Effector CD8-positive, alpha-beta T cell (primary cell): Measurements from ENCODE around the gene SORCS2.

Experiments used
- DNase-seq: peaks from one replicate; lab custom pipeline; 2025; lab: John Stamatoyannopoulos, UW

SORCS2 gene

DNA sequence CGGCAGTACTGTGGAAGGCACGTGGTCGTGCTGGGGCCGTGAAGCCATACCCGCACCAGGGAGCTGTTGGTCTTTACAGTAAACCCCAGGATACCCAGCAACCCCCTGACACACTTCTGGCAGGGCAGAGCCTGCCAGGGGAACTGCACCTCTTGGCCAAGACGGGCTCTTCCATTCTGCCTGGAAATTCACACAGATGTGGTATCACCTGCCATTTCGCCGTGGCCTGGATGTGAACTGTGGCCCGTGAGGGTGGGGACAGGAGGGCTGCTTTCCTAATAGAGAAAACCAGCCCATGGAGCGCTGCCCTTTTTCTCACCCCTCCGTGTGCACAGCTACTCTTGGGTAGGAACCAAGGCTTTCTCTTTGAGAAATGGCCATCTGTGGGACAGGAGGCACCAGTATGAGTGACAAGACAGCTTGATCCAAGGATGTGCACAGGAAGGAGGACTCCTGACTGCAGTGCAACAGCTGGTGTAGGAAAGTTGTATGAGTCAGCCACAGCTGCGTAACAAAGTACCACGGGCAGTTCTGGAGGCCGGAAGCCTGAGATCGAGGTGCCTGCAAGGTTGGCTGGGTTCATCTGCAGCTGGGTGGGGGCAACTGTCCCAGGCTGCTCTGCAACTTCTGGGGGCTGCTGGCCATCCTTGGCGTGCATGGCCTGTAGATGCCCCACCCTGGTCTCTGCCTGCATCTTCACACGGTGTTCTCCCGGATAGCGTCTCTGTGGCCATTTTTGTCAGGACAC, 146.7 kb downstream of the SORCS2 start:
- no peak for DNase-seq

GRCh38 chr4:7339751-7340552, 147.6 kb downstream of the SORCS2 start:
- no peak for DNase-seq

DNA sequence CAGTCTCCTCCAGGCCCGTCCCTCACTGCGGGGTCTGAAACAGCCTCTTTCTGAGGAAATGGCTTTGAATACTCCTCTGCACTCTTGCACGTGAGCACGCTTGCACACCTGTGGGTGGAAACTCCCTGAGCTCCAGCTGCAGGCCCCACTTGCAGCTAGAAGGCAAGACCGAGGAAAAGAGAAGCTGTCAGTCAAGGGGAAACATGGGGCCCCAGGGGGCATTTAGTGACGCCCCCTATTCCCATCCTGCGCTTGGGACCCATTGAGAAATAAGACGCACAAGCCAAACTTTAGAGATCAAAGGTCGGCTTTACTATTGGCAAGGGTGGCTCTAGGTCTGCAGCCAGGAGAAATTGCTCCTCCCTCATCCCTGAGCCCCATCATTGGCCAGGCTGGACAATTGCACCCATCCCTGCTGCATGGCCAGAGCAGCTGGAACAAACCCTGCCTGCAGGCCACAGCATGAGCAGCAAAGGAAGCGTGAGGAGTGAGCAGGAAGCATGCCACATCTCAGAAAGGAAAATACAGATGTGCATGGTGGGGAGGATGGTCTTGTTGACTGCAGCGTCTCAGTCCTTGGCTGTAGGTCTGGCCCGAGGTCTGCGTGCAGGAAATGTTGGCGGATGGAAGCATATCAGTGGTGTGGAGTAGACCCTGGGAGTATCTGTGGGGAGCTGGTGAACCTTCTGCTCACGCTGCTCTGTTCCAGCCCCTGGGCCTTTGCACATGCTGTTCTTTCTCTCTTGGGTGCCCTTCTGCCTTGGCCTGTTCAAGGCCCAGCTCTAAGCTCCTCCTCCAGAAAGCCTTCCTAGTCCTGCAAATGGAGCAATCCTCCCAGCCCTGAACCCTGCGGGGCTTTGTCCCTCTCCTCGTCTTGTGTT, 148.5 kb downstream of the SORCS2 start:
- DNase-seq = no peak

DNA sequence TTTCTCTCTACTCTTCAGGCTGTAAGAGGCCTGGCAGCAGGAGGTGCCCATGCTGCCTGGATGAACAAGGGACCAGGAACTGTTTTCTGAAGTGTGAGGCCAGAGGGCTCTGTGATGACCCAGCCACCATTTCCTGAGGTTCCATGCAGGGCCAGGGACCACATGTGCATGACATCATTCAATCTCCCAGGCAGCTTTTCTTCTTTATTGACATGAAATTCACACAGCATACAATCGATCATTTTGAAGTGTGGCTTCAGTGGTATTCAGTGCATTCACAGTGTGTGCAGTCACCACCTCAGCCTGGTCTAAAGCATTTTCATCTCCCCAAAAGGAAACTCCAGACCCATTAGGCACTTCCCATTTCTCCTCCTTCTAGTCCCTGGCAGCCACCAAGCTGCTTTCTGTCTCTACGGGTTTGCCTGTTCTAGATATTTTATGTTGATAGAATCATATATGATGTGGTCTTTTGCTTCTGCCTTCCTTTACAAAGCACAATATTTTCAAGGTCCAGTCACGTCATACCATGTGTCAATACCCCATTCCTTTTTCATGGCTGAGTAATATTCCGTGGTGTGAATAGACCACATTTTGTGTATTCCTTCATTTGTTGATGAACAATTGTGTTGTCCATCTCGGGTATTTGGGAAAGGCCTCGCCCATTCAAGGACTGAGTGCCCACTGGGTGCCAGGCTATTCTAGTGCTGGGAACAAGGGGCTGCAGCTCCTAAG, 149.3 kb downstream of the SORCS2 start:
- DNase-seq = no peak

GRCh38 chr4:7342223-7343080, 150.1 kb downstream of the SORCS2 start:
- DNase-seq = no peak

DNA sequence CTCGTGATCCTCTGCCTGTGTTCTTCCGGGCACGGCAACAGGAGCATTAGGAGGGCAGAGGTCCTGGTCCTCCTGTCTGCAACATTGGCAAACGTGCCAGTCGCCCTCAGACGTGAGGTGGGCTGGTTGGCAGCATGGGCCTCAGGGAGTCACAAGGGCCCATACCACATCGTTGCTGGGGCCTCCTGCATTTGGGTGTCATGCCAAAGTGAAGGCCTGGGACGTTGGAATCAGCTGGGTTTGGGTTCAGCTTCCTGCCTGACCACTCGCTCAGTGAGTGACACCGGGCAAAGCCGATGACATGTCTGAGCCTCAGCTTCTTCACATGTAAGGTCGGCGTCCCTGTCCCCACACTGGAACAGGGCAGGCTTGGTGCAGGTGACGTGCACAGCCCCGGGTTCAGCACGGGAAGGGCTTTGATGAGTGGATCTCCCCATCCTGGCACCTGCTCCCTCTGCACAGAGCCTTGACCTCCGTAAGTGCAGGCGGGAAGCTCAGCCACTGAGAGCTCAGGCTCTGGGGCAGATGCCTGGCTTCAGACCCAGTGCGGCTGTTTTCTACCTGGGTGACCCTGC, 150.8 kb downstream of the SORCS2 start:
- DNase-seq = no peak

- no peak for DNase-seq
These were observed 151.6 kb downstream of the SORCS2 start for GRCh38 chr4:7343950-7344349.

GRCh38 chr4:7344636-7345155, 152.4 kb downstream of the SORCS2 start:
- DNase-seq = no peak

- no peak for DNase-seq
These were observed 155.6 kb downstream of the SORCS2 start for GRCh38 chr4:7347981-7348380.

GRCh38 chr4:7348946-7349900, 156.9 kb downstream of the SORCS2 start:
- no peak for DNase-seq

DNA sequence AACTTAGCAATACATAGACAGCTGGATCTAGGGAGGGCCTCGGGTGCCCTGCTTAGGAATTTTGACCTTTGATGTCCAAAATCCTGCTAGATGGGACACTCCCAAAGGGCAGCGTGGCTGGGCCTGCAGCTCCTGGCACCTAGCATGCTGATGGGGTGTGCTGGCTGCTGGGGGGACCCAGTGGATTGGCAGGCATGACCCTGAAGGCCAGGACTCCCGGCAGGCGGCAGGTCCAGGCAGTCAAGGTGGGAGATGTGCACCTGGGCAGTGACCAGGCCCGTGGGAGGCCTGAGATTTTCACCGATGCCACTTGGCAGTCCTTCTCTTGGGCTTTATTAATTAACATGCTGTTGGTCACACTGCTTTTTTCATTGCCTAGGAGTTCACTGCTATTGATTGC, 158.1 kb downstream of the SORCS2 start:
- DNase-seq = no peak

GRCh38 chr4:7351014-7351413, 158.7 kb downstream of the SORCS2 start:
- DNase-seq = no peak

GRCh38 chr4:7352486-7352885, 160.1 kb downstream of the SORCS2 start:
- no peak for DNase-seq

GRCh38 chr4:7353046-7353790, 160.9 kb downstream of the SORCS2 start:
- no peak for DNase-seq

- DNase-seq = no peak
These were observed 161.7 kb downstream of the SORCS2 start for GRCh38 chr4:7353846-7354610.

- no peak for DNase-seq
These were observed 162.6 kb downstream of the SORCS2 start for GRCh38 chr4:7354927-7355326.

DNA sequence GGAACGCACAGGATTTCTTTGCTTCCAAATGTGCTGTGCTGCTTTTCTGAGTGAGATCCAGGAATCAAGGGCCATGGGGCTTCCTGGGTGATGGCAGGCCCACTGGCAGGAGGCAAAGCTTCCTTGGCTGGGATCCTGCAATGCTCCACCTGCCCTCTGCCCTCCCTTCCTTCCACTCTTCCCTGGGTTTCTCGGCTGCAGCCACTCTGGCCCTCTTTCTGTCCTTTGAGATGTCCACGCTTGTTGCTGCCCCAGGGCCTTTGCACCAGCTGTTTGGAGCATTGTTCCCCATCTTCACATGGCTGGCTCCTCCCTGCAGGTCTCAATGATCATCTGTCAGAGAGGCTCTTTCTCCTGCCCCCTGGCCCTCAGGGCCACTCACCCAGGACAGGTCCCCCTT, 163.5 kb downstream of the SORCS2 start:
- no peak for DNase-seq
